ENCODE results near the gene SYCE3. TPM values are rescaled to one million over a fixed set of nuclear protein-coding genes. Genes with fewer than 3 reads are reported as not detected.

SYCE3 gene
- polyA plus RNA-seq, 3 donors, result 1.9 to 3.1 TPM; not detected in 1

DNA sequence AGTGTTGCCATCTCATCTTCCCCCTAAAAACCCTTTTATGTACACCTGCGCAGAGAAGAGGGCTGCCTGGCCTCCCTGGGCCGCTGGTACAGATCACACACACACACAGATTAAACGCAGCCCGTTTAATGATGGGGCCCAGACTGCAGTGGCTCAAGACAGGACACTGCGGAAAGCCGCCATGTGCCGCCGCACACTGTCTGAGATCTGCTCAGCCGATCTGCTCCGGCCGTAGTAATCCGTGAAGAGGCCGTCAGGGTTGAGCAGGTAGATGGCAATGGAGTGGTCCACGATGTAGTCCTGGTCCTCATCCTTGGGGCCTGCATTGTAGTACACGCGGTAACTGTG, 39.3 kb downstream of the SYCE3 start:
- Mint-ChIP-seq H3K27ac (peak overlapping the region in 3 of 7 donors; percentile 19 to 30 (median 30)), H3K4me1 (peaks cover 27% of the 10 kb centered on the region), H3K4me3 (peak overlapping the region in 1 of 2 donors; percentile 2), H3K9me3 (peaks cover 0 to 1% (median 0%) of the 10 kb centered on the region in 7 donors), H3K36me3 (peaks cover 38 to 65% of the 10 kb centered on the region in 2 donors), H3K27me3 (ENCODE audit: low read depth in 3 of 3) (no peaks in the 10 kb centered on the region)
- peaks cover 46 to 60% of the 10 kb centered on the region in 2 donors for H3K36me3 ChIP-seq (replicated peaks in 1 of 2; ENCODE audit: control insufficient read depth in 1 of 2, insufficient read depth in 2 of 2, low read length in 2 of 2)
- H3K79me2 ChIP-seq (ENCODE audit: insufficient read depth, low read length), result peaks cover 39% of the 10 kb centered on the region
- H3K4me2 ChIP-seq (replicated peaks; ENCODE audit: extremely low read depth, low read length, poor library complexity, severe bottlenecking), result no peak overlapping the region
- TF ChIP-seq, protein P1, sequence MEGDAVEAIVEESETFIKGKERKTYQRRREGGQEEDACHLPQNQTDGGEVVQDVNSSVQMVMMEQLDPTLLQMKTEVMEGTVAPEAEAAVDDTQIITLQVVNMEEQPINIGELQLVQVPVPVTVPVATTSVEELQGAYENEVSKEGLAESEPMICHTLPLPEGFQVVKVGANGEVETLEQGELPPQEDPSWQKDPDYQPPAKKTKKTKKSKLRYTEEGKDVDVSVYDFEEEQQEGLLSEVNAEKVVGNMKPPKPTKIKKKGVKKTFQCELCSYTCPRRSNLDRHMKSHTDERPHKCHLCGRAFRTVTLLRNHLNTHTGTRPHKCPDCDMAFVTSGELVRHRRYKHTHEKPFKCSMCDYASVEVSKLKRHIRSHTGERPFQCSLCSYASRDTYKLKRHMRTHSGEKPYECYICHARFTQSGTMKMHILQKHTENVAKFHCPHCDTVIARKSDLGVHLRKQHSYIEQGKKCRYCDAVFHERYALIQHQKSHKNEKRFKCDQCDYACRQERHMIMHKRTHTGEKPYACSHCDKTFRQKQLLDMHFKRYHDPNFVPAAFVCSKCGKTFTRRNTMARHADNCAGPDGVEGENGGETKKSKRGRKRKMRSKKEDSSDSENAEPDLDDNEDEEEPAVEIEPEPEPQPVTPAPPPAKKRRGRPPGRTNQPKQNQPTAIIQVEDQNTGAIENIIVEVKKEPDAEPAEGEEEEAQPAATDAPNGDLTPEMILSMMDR (IDR thresholded peaks at IDR 0.05), result no peak
- H3K4me1 ChIP-seq (ENCODE audit: control insufficient read depth in 1 of 2, insufficient read depth in 2 of 2, low read length in 2 of 2), result peaks cover 30 to 47% of the 10 kb centered on the region in 2 donors
- 95% methylated on average over 16 of the region's 16 CpGs for WGBS (ENCODE audit: insufficient coverage)
- intact Hi-C loops (cut with micrococcal nuclease), result no loop called here
- no peaks in the 10 kb centered on the region for H3K27me3 ChIP-seq (ENCODE audit: control insufficient read depth in 2 of 2, insufficient read depth in 2 of 2, low read length in 2 of 2)
- H3K4me3 ChIP-seq (replicated peaks in 1 of 3; ENCODE audit: low read depth in 2 of 3, low read length in 3 of 3), result no peak overlapping the region
- H3K9ac ChIP-seq (ENCODE audit: insufficient read depth, low read length, poor library complexity, severe bottlenecking), result no peak overlapping the region
- H4K20me1 ChIP-seq (ENCODE audit: insufficient read depth, low read length), result peaks cover 74% of the 10 kb centered on the region
- H3K27ac ChIP-seq (ENCODE audit: low read depth in 1 of 2, low read length in 2 of 2), result no peak overlapping the region
- DNase-seq, result no peak
- H3K9me3 ChIP-seq (replicated peaks in 1 of 2; ENCODE audit: control insufficient read depth in 1 of 2, insufficient read depth in 1 of 2, low read length in 2 of 2), result no peaks in the 10 kb centered on the region
- H2AFZ ChIP-seq (ENCODE audit: insufficient read depth, low read depth, low read length, poor library complexity, severe bottlenecking), result no peak overlapping the region

DNA sequence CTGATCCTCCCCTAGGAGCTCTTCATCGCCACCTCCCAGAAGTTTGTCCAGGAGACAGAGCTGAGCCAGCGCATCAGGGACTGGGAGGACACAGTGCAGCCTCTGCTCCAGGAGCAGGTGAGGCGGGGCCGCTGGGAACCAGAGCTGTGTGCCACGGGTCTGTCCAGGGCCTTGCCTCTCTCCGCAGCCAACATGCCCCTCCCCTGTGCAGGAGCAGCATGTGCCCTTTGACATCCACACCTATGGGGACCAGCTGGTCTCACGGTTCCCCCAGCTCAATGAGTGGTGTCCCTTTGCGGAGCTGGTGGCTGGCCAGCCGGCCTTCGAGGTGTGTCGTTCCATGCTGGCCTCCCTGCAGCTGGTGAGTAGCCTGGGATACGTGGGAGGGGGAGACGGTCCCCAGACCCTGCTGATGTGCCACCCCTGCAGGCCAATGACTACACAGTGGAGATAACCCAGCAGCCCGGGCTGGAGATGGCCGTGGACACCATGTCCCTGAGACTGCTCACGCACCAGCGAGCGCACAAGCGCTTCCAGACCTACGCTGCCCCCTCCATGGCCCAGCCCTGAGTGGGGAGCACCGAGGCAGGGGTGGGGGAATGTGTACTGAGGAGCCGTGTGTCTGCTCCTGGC, 39.8 kb downstream of the SYCE3 start:
- H3K36me3 ChIP-seq (replicated peaks in 1 of 2; ENCODE audit: control insufficient read depth in 1 of 2, insufficient read depth in 2 of 2, low read length in 2 of 2), result peaks cover 49 to 60% of the 10 kb centered on the region in 2 donors
- no peaks in the 10 kb centered on the region for H3K9me3 ChIP-seq (replicated peaks in 1 of 2; ENCODE audit: control insufficient read depth in 1 of 2, insufficient read depth in 1 of 2, low read length in 2 of 2)
- H3K27me3 ChIP-seq (ENCODE audit: control insufficient read depth in 2 of 2, insufficient read depth in 2 of 2, low read length in 2 of 2), result no peaks in the 10 kb centered on the region
- peaks cover 68% of the 10 kb centered on the region for H4K20me1 ChIP-seq (ENCODE audit: insufficient read depth, low read length)
- Mint-ChIP-seq H3K27me3 (ENCODE audit: low read depth in 3 of 3) (no peaks in the 10 kb centered on the region), H3K9me3 (peaks cover 0 to 1% (median 0%) of the 10 kb centered on the region in 7 donors), H3K4me3 (peak overlapping the region in 1 of 2 donors; percentile 2), H3K36me3 (peaks cover 33 to 65% of the 10 kb centered on the region in 2 donors), H3K4me1 (peaks cover 22% of the 10 kb centered on the region), H3K27ac (peak overlapping the region in 1 of 7 donors; percentile 40)
- 97% methylated on average over 14 of the region's 22 CpGs for WGBS (ENCODE audit: insufficient coverage)
- TF ChIP-seq, protein P1 (IDR thresholded peaks at IDR 0.05), result no peak
- DNase-seq, result no peak
- no peak overlapping the region for H2AFZ ChIP-seq (ENCODE audit: insufficient read depth, low read depth, low read length, poor library complexity, severe bottlenecking)
- intact Hi-C loops (cut with micrococcal nuclease), result no loop called here
- H3K79me2 ChIP-seq (ENCODE audit: insufficient read depth, low read length), result peaks cover 35% of the 10 kb centered on the region
- H3K4me3 ChIP-seq (replicated peaks in 1 of 3; ENCODE audit: low read depth in 2 of 3, low read length in 3 of 3), result no peak overlapping the region
- no peak overlapping the region for H3K4me2 ChIP-seq (replicated peaks; ENCODE audit: extremely low read depth, low read length, poor library complexity, severe bottlenecking)
- no peak overlapping the region for H3K9ac ChIP-seq (ENCODE audit: insufficient read depth, low read length, poor library complexity, severe bottlenecking)
- H3K27ac ChIP-seq (ENCODE audit: low read depth in 1 of 2, low read length in 2 of 2), result no peak overlapping the region
- H3K4me1 ChIP-seq (ENCODE audit: control insufficient read depth in 1 of 2, insufficient read depth in 2 of 2, low read length in 2 of 2), result peaks cover 25 to 42% of the 10 kb centered on the region in 2 donors

All from CD14-positive monocyte (primary cell).